ENCODE measurements around the gene SHISAL2A. TPM values are rescaled to one million over a fixed set of nuclear protein-coding genes. Genes with fewer than 3 reads are reported as not detected.

SHISAL2A gene
- total and polyA plus RNA-seq, 9 donors, result 0.12 to 0.69 (median 0.34) TPM; not detected in 5

- 46 to 50% (median 46%) methylated on average over 6 of the region's 6 CpGs for WGBS, 3 donors
- Histone ChIP-seq H3K36me3 (no peaks in the 10 kb centered on the region), H3K4me1 (ENCODE audit: insufficient read depth) (no peaks in the 10 kb centered on the region), H3K27ac (no peak overlapping the region), H3K9me3 (no peaks in the 10 kb centered on the region), H3K27me3 (no peaks in the 10 kb centered on the region), H3K4me3 (no peak overlapping the region)
- no peak for TF ChIP-seq CTCF (IDR thresholded peaks at IDR 0.05)
- no peak for TF ChIP-seq POLR2A (IDR thresholded peaks at IDR 0.05)
- TF ChIP-seq EP300 (IDR thresholded peaks at IDR 0.05), result no peak
- intact Hi-C loops (cut with DNase I), result no loop called here
- no peak for DNase-seq
Measured at GRCh38 chr1:52590266-52590665, 42.7 kb upstream of the SHISAL2A start.

GRCh38 chr1:52592637-52593323 lies 40.2 kb upstream of the SHISAL2A start:
- Histone ChIP-seq H3K36me3 (no peaks in the 10 kb centered on the region), H3K9me3 (no peaks in the 10 kb centered on the region), H3K4me3 (no peak overlapping the region), H3K4me1 (ENCODE audit: insufficient read depth) (no peaks in the 10 kb centered on the region), H3K27ac (no peak overlapping the region), H3K27me3 (no peaks in the 10 kb centered on the region)
- intact Hi-C loops (cut with DNase I), result no loop called here
- 78 to 86% (median 81%) methylated on average over 5 of the region's 5 CpGs for WGBS, 3 donors
- DNase-seq, result no peak
- TF ChIP-seq POLR2A (IDR thresholded peaks at IDR 0.05) (no peak), EP300 (IDR thresholded peaks at IDR 0.05) (no peak), CTCF (IDR thresholded peaks at IDR 0.05) (no peak)

GRCh38 chr1:52593495-52593894 lies 39.5 kb upstream of the SHISAL2A start:
- 88 to 95% (median 91%) methylated on average over 1 of the region's 1 CpG for WGBS, 3 donors
- Histone ChIP-seq H3K9me3 (no peaks in the 10 kb centered on the region), H3K27me3 (no peaks in the 10 kb centered on the region), H3K4me1 (ENCODE audit: insufficient read depth) (no peaks in the 10 kb centered on the region), H3K27ac (no peak overlapping the region), H3K4me3 (no peak overlapping the region), H3K36me3 (no peaks in the 10 kb centered on the region)
- TF ChIP-seq EP300 (IDR thresholded peaks at IDR 0.05) (no peak), POLR2A (IDR thresholded peaks at IDR 0.05) (no peak)
- intact Hi-C loops (cut with DNase I), result no loop called here
- DNase-seq, result no peak

GRCh38 chr1:52595061-52595460 lies 37.9 kb upstream of the SHISAL2A start:
- no peak overlapping the region for H3K27ac ChIP-seq
- intact Hi-C loops (cut with DNase I), result no loop called here
- no peaks in the 10 kb centered on the region for H3K4me1 ChIP-seq (ENCODE audit: insufficient read depth)
- WGBS, 3 donors, result 62 to 71% (median 63%) methylated on average over 3 of the region's 3 CpGs
- H3K4me3 ChIP-seq, result no peak overlapping the region
- no peak for DNase-seq
- no peaks in the 10 kb centered on the region for H3K27me3 ChIP-seq
- TF ChIP-seq CTCF (IDR thresholded peaks at IDR 0.05), result no peak
- TF ChIP-seq EP300 (IDR thresholded peaks at IDR 0.05), result no peak
- TF ChIP-seq POLR2A (IDR thresholded peaks at IDR 0.05), result no peak
- H3K36me3 ChIP-seq, result no peaks in the 10 kb centered on the region
- no peaks in the 10 kb centered on the region for H3K9me3 ChIP-seq

GRCh38 chr1:52597912-52598311 lies 35.1 kb upstream of the SHISAL2A start:
- Histone ChIP-seq H3K27me3 (no peaks in the 10 kb centered on the region), H3K36me3 (no peaks in the 10 kb centered on the region), H3K27ac (no peak overlapping the region), H3K4me3 (no peak overlapping the region), H3K9me3 (no peaks in the 10 kb centered on the region), H3K4me1 (ENCODE audit: insufficient read depth) (peaks cover 5% of the 10 kb centered on the region)
- WGBS, 3 donors, result 64 to 72% (median 66%) methylated on average over 2 of the region's 2 CpGs
- DNase-seq, result no peak
- intact Hi-C loops (cut with DNase I), result no loop called here
- TF ChIP-seq POLR2A (IDR thresholded peaks at IDR 0.05), result no peak
- no peak for TF ChIP-seq EP300 (IDR thresholded peaks at IDR 0.05)
- TF ChIP-seq CTCF (IDR thresholded peaks at IDR 0.05), result no peak
